ENCODE measurements around the gene PCED1B. TPM values are rescaled to one million over a fixed set of nuclear protein-coding genes. Genes with fewer than 3 reads are reported as not detected.
"Not testable (repeated sequence)": the region's sequence is repeated elsewhere in the genome, so short reads cannot be mapped to it uniquely, and the experiment has no call there.

The PCED1B gene
- total and polyA plus RNA-seq, 2 experiments from 2014 or later = 0.45 to 0.80 TPM

DNA sequence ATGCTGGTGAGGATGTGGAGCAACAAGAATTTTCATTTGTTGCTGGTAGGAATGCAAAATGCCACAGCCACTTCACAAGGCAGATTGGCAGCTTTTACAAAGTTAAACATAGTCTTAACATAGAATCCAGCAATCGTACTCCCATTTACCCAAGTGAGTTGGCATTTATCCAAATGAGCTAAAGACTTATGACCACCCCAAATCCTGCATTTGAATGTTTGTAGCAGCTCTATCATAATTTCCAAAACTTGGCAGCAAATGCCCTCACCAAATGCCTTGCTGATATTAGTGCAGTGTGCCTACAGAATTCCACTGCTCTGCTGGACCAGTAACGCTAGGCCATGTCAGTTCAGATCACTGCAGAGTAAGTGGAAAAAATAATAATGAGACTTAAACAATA, 121.0 kb downstream of the PCED1B start:
- H3K9me3 ChIP-seq (ENCODE audit: low read depth) = no peaks in the 10 kb centered on the region
- TF ChIP-seq, protein P1, sequence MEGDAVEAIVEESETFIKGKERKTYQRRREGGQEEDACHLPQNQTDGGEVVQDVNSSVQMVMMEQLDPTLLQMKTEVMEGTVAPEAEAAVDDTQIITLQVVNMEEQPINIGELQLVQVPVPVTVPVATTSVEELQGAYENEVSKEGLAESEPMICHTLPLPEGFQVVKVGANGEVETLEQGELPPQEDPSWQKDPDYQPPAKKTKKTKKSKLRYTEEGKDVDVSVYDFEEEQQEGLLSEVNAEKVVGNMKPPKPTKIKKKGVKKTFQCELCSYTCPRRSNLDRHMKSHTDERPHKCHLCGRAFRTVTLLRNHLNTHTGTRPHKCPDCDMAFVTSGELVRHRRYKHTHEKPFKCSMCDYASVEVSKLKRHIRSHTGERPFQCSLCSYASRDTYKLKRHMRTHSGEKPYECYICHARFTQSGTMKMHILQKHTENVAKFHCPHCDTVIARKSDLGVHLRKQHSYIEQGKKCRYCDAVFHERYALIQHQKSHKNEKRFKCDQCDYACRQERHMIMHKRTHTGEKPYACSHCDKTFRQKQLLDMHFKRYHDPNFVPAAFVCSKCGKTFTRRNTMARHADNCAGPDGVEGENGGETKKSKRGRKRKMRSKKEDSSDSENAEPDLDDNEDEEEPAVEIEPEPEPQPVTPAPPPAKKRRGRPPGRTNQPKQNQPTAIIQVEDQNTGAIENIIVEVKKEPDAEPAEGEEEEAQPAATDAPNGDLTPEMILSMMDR (IDR thresholded peaks at IDR 0.05; ENCODE audit: low read depth, low read length) = no peak
- H3K4me1 ChIP-seq (ENCODE audit: low read depth) = peaks cover 4% of the 10 kb centered on the region
- no peak for DNase-seq (ENCODE audit: low read depth in 1 of 2, low spot score in 1 of 2)
- H3K27me3 ChIP-seq = no peaks in the 10 kb centered on the region
- no peak overlapping the region for H3K27ac ChIP-seq
- H3K4me3 ChIP-seq = no peak overlapping the region
- H3K36me3 ChIP-seq = no peaks in the 10 kb centered on the region

DNA sequence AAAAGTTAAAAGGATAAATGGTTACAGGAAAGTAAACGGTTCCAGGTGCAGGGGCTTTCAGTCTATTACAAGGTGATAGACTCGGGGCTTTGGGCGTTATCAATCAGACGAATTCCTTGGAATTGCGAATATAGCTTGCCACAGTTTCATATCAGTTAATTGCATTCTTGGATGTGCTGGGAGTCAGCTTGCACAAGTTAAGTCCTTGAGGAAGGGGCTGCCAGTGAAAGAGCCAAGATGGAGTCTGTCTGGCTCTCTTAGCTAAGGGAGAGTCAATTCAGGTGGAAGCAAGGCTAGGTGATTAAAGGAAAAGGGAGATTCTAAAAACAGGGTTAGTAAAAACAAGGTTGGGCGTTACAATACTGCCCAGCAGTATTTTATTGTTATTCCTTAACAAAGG, 121.8 kb downstream of the PCED1B start:
- not testable (repeated sequence) for H3K4me1 ChIP-seq (ENCODE audit: low read depth); DNase-seq (ENCODE audit: low read depth in 1 of 2, low spot score in 1 of 2); H3K27me3 ChIP-seq; H3K4me3 ChIP-seq; H3K36me3 ChIP-seq; H3K9me3 ChIP-seq (ENCODE audit: low read depth); H3K27ac ChIP-seq

DNA sequence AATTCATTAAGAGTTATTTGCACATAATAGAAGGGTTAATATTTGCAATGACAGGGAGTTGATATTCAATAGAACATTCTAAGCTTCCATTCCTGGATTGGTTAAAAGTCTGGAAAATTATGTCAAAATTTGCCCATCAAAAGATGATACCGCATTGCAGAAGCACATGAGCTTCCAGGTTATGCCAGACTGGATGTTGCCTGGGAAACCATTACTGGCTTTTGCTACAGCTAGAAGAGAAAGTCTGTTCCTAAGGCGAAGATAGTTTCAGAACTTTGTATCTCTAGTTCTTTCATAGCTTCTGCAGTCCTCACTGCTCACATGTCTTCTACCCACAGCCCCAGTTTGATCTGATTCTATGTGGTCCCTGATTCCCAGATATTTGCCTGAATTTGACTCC, 122.8 kb downstream of the PCED1B start:
- H3K27ac ChIP-seq = no peak overlapping the region
- H3K4me1 ChIP-seq (ENCODE audit: low read depth) = peaks cover 4% of the 10 kb centered on the region
- no peak for DNase-seq (ENCODE audit: low read depth in 1 of 2, low spot score in 1 of 2)
- no peaks in the 10 kb centered on the region for H3K9me3 ChIP-seq (ENCODE audit: low read depth)
- no peaks in the 10 kb centered on the region for H3K36me3 ChIP-seq
- no peaks in the 10 kb centered on the region for H3K27me3 ChIP-seq
- no peak overlapping the region for H3K4me3 ChIP-seq
- TF ChIP-seq, protein P1 (IDR thresholded peaks at IDR 0.05; ENCODE audit: low read depth, low read length) = no peak

DNA sequence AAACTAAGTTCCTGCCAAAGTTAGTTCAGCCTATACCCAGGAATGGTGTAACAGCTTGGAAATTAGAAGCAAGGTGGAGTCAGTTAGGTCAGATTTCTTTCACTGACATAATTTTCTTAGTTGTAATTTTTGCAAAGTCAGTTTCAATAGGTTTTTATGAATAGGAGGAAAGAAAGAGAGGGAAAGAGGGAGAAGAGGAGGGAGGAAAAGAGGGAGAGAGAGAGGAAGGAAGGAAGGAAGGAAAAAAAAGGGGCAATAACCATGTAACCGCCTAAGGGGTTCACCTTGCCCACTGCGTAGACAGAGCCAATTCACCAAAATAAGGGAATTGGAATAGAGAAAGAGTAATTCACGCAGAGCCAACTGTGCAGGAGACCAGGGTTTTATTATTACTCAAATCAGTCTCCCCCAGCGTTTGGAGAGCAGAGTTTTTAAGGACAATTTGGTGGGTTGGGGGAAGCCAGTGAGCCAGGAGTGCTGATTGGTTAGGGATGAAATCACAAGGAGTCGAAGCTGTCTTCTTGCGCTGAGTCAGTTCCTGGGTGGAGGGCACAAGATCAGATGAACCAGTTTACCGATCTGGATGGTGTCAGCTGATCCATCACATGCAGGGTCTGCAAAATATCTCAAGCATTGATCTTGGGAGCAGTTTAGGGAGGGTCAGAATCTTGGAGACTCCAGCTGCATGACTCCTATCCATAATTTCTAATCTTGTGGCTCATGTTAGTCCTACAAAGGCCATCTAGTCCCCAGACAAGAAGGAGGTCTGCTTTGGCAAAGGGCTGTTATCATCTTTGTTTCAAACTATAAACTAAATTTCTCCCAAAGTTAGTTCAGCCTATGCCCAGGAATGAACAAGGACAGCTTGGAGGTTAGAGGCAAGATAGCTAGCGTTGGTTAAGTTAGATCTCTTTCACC, 126.4 kb downstream of the PCED1B start:
- TF ChIP-seq, protein P1 (IDR thresholded peaks at IDR 0.05; ENCODE audit: low read depth, low read length) = no peak
- no peak overlapping the region for H3K27ac ChIP-seq
- no peak overlapping the region for H3K4me3 ChIP-seq

DNA sequence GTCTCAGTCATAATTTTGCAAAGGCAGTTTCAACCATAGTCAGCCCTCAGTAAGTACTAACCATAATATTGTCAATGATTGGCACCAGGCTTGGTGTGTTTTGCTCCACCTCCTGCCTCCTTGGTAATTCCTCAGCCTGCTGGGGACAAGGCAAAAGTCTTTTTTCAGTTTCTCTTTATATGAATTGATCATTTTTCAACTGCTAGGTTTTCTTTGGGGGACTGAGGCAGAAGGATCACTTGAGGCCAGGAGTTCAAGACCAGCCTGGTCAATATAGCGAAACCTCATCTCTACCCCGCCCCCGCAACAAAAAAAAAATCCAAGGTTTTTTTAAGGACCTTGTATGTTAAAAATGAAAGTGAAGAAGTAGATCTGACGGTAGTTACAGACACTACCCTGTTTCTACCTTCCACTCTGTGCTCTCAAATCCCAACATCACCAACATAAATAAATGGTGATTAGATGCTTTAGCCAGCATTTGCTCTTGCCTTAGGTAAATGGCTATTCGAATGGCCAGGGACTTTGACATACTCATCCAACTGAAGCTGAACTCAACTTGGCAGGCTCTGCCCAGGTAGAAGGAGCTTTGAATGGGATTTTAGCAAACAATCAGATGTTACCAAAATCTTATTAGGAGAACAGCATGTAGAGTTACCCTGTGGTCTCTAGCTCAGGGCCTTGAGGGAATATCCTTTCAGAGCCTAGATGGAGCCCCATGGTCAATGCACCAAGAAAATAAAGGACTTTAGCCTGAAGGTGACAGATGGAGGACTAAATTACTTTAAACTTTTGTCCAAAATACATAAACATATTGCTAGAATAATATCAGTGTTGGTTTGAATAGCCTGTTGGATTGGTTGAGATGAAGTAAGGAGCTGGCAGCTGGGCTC, 127.3 kb downstream of the PCED1B start:
- no peaks in the 10 kb centered on the region for H3K4me1 ChIP-seq (ENCODE audit: low read depth)
- no peaks in the 10 kb centered on the region for H3K27me3 ChIP-seq
- no peaks in the 10 kb centered on the region for H3K9me3 ChIP-seq (ENCODE audit: low read depth)
- DNase-seq (ENCODE audit: low read depth in 1 of 2, low spot score in 1 of 2) = no peak
- TF ChIP-seq, protein P1 (IDR thresholded peaks at IDR 0.05; ENCODE audit: low read depth, low read length) = no peak
- no peaks in the 10 kb centered on the region for H3K36me3 ChIP-seq
- no peak overlapping the region for H3K27ac ChIP-seq
- H3K4me3 ChIP-seq = no peak overlapping the region

More for the DNA sequence above, 126.4 kb downstream of the PCED1B start:
- Histone ChIP-seq H3K9me3 (ENCODE audit: low read depth) (no peaks in the 10 kb centered on the region), H3K4me1 (ENCODE audit: low read depth) (peaks cover under 1% of the 10 kb centered on the region), H3K27me3 (no peaks in the 10 kb centered on the region), H3K36me3 (no peaks in the 10 kb centered on the region)
- no peak for DNase-seq (ENCODE audit: low read depth in 1 of 2, low spot score in 1 of 2)

All from cardiac muscle cell (in vitro differentiated cells and primary cell).